Endothelial cell of umbilical vein (primary cell): Measurements from ENCODE around the gene MROH2A.
"Not testable (repeated sequence)": the region's sequence is repeated elsewhere in the genome, so short reads cannot be mapped to it uniquely, and the experiment has no call there.

Source experiments
- EZH2 ChIP-seq: IDR thresholded peaks from 2 replicates; pipeline ENCODE4 v1.6.1; 2012; ENCODE audit warnings: borderline replicate concordance, low read depth, mild to moderate bottlenecking, moderate library complexity, low read length, inconsistent platforms; ENCODE audit not compliant: severe bottlenecking
- JUN ChIP-seq: IDR thresholded peaks from 2 replicates; pipeline ENCODE4 v1.6.1; 2011; ENCODE audit warnings: borderline replicate concordance, low read depth; ENCODE audit not compliant: insufficient read length, insufficient read depth
- MYC ChIP-seq: IDR thresholded peaks from one replicate; pipeline ENCODE4 v1.6.1; 2011; ENCODE audit warnings: mild to moderate bottlenecking, low read depth, low read length
- POLR2A ChIP-seq: IDR thresholded peaks from 2 replicates; pipeline ENCODE4 v1.6.1; 2012; ENCODE audit warnings: low read depth, mild to moderate bottlenecking, control low read depth, low read length
- POLR2AphosphoS5 ChIP-seq: IDR thresholded peaks from 2 replicates; pipeline ENCODE4 v1.6.1; 2012; ENCODE audit warnings: low read depth, mild to moderate bottlenecking, control low read depth, low read length, moderate library complexity; ENCODE audit not compliant: insufficient read depth
- TF ChIP-seq, protein P1 (sequence below), 2 donors: IDR thresholded peaks; 1 replicate in 1 of 2; 2 replicates in 1 of 2; pipeline ENCODE4 v1.5.1; 2011; ENCODE audit warnings: low read length in 2 of 2, mild to moderate bottlenecking in 2 of 2, moderate library complexity in 2 of 2, control low read depth in 1 of 2, inconsistent platforms in 1 of 2, low read depth in 1 of 2; ENCODE audit not compliant: insufficient read depth in 1 of 2; ENCODE audit errors: extremely low read depth in 1 of 2
- TF ChIP-seq, protein P2 (sequence below): IDR thresholded peaks from 2 replicates; pipeline ENCODE4 v1.6.1; 2011; ENCODE audit not compliant: insufficient read depth, insufficient read length

DNA sequence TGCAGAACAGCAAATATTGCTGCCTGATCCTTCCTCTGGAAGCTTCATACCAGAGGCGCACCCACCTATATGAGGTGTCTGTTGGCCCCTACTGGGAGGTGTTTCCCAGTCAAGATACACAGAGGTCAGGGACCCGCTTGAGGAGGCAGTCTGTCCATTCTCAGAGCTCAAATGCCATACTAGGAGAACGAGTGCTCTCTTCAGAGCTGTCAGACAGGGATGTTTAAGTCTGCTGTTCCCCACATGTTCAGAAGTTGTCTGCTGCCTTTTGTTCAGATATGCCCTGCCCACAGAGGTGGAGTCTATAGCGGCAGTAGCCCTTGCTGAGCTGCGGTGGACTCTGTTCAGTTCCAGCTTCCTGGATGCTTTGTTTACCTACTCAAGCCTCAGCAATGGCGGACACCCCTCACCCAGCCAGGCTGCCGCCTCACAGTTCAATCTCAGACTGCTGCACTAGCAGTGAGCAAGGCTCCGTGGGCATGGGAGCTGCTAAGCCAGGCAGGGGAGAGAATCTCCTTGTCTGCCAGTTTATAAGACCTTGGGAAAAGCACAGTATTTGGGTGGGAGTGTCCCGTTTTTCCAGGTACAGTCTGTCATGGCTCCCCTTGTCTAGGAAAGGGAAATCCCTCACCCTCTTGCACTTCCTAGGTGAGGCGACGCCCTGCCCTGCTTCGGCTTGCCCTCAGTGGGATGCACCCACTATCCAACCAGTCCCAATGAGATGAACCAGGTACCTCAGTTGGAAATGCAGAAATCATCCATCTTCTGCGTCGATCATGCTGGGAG, 41.1 kb upstream of the MROH2A start:
- TF ChIP-seq, protein P1, sequence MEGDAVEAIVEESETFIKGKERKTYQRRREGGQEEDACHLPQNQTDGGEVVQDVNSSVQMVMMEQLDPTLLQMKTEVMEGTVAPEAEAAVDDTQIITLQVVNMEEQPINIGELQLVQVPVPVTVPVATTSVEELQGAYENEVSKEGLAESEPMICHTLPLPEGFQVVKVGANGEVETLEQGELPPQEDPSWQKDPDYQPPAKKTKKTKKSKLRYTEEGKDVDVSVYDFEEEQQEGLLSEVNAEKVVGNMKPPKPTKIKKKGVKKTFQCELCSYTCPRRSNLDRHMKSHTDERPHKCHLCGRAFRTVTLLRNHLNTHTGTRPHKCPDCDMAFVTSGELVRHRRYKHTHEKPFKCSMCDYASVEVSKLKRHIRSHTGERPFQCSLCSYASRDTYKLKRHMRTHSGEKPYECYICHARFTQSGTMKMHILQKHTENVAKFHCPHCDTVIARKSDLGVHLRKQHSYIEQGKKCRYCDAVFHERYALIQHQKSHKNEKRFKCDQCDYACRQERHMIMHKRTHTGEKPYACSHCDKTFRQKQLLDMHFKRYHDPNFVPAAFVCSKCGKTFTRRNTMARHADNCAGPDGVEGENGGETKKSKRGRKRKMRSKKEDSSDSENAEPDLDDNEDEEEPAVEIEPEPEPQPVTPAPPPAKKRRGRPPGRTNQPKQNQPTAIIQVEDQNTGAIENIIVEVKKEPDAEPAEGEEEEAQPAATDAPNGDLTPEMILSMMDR (IDR thresholded peaks at IDR 0.05; ENCODE audit: extremely low read depth in 1 of 2, insufficient read depth in 1 of 2, low read depth in 1 of 2, low read length in 2 of 2) = not testable (repeated sequence)
- TF ChIP-seq MYC, POLR2A, EZH2, POLR2AphosphoS5, JUN: not testable (repeated sequence)
- TF ChIP-seq, protein P2, sequence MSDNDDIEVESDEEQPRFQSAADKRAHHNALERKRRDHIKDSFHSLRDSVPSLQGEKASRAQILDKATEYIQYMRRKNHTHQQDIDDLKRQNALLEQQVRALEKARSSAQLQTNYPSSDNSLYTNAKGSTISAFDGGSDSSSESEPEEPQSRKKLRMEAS = not testable (repeated sequence)
